T-helper 1 cell treated with Interleukin-12 subunit alpha and Interleukin-12 subunit beta and Interleukin-4 antibody, amounts not matched to agents 30 μg/mL and 1 μg/mL, for 36 hours (primary cell): ENCODE measurements around the gene LBX2.
"Not testable (repeated sequence)": the region's sequence is repeated elsewhere in the genome, so short reads cannot be mapped to it uniquely, and the experiment has no call there.

Experiments
- H3K27ac Mint-ChIP-seq: one replicate; pipeline ENCODE4 v1.8.0; 2021; ENCODE audit warnings: mild to moderate bottlenecking, mixed read lengths
- H3K27me3 Mint-ChIP-seq: one replicate; pipeline ENCODE4 v1.8.0; 2021; ENCODE audit warnings: low read depth, mixed read lengths
- H3K36me3 Mint-ChIP-seq: one replicate; pipeline ENCODE4 v1.8.0; 2021; ENCODE audit warnings: low read depth, mixed read lengths
- H3K4me1 Mint-ChIP-seq: one replicate; pipeline ENCODE4 v1.8.0; 2021; ENCODE audit warnings: low read depth, mixed read lengths
- H3K4me3 Mint-ChIP-seq: one replicate; pipeline ENCODE4 v1.8.0; 2021; ENCODE audit warnings: mild to moderate bottlenecking, moderate library complexity, mixed read lengths
- H3K9me3 Mint-ChIP-seq: one replicate; pipeline ENCODE4 v1.8.0; 2021; ENCODE audit warnings: mixed read lengths

Gene LBX2

DNA sequence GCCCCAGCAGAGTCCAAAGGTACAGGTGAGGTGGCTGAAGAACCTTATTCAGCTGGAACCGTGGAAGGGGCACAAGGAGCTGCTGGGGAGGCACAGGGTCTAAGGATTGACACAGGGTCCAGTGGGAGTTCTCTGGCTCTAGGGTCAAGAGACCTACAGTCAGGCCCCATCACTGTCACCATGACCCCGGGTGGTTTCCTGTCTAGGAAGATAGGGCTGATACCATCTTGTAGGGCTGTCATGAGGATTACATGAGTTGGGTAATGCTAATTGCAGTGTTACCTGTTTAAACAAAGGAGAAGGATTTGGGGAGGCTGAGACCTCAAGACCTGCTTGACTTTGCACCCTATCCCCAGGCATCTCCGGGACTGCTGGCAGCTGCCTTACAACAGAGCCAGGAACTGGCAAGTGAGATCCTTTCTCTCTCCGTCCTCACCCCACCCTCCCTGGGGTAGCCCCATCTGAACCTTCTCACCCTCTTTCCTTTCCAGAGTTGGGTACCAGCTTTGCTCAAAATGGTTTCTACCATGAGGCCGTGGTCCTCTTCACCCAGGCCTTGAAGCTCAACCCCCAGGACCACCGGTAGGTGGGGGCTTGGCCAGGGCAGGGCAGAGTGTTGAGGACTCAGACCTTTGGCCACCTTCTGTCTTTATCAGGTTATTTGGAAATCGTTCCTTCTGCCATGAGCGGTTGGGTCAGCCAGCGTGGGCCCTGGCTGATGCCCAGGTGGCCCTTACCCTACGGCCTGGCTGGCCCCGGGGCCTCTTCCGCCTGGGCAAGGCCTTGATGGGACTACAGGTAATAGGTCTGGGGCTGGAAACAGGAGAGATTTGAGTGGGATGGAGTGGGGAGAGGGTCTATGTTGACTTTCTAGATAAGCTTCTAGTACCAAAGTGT, 7.5 kb downstream of the LBX2 start:
- Mint-ChIP-seq H3K27me3 (no peaks in the 10 kb centered on the region), H3K4me3 (no peak overlapping the region), H3K36me3 (peaks cover 39% of the 10 kb centered on the region)

DNA sequence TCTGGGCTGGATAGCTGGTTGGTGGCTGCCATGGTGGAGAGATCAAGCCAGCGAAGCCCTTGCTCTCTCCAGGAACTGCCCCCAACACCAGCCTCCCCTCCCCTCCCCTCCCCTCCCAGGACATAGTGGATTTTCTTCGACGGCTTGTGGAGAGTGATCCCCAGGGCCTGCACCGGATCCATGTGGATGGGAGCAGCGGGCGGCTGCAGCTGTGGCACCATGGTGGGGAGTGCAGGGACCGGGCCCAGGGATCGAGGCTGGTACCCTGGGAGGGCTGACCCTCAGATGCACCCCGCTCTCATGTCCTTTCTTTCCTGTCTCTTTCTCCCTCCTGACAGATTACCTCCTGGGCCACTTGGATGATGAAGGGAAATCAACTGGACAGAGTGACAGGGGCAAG, 9.5 kb downstream of the LBX2 start:
- Mint-ChIP-seq H3K9me3 (no peaks in the 10 kb centered on the region), H3K4me1 (peaks cover 5% of the 10 kb centered on the region), H3K4me3 (no peak overlapping the region), H3K27ac (no peak overlapping the region), H3K36me3 (peaks cover 36% of the 10 kb centered on the region), H3K27me3 (no peaks in the 10 kb centered on the region)

More for the DNA sequence above, 7.5 kb downstream of the LBX2 start:
- Mint-ChIP-seq H3K27ac (no peak overlapping the region), H3K4me1 (peaks cover 5% of the 10 kb centered on the region), H3K9me3 (no peaks in the 10 kb centered on the region)

DNA sequence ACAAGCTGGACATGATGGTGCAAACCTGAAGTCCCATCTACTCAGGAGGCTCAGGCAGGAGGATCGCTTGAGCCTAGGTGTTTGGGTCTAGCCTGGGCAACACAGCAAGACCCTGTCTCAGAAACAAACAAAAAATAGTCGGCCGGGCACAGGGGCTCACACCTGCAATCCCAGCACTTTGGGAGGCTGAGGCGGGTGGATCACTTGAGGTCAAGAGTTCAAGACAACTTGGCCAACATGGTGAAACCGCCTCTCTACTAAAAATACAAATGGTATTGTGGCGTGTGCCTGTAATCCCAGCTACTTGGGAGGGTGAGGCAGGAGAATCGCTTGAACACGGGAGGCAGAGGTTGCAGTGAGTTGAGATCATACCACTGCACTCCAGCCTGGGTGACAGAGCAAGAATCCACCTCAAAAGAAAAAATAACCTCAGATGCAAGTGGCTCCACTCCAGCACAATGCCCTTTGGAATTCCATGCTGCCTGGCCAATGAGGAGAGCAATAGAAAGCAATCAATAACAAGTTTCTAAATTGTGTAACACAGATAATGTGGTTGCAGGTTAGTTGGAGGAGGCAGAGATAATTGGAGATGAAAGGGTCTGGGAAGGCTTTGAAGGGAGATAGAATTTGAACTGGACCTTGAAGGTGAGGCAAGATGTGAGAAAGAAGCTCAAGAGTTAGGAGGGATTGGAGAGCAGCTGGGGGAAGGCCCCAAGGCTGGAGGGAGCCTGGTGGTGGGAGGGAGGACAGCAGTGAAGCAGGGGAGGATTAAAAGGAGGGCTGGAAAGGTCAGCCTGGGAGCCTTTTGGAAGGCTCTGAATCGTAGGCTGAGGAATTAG, 10.5 kb downstream of the LBX2 start:
- Mint-ChIP-seq H3K36me3 (peaks cover 30% of the 10 kb centered on the region), H3K27ac (peak overlapping the region; percentile 49), H3K4me3 (no peak overlapping the region), H3K9me3 (no peaks in the 10 kb centered on the region), H3K4me1 (peaks cover 4% of the 10 kb centered on the region), H3K27me3 (no peaks in the 10 kb centered on the region)

DNA sequence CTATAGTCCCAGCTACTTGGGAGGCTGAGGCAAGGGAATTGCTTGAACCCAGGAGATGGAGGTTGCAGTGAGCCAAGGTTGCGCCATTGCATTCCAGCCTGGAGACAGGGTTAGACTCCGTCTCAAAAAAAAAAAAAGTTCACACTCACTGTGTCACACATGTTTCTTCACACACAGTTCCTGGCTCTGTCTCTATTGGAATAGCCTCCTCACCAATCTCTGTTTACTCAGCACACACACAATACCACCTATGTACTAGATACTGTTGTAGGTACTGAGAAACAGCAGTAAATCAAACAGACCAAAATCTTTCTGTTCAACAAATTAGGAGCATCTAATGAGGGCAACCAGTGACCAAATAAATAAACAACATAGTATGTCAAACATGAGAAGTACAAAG, 13.3 kb downstream of the LBX2 start:
- Mint-ChIP-seq H3K9me3 (no peaks in the 10 kb centered on the region), H3K27me3 (no peaks in the 10 kb centered on the region), H3K4me3 (no peak overlapping the region), H3K27ac (no peak overlapping the region), H3K36me3 (peaks cover 15% of the 10 kb centered on the region), H3K4me1 (peaks cover 13% of the 10 kb centered on the region)

DNA sequence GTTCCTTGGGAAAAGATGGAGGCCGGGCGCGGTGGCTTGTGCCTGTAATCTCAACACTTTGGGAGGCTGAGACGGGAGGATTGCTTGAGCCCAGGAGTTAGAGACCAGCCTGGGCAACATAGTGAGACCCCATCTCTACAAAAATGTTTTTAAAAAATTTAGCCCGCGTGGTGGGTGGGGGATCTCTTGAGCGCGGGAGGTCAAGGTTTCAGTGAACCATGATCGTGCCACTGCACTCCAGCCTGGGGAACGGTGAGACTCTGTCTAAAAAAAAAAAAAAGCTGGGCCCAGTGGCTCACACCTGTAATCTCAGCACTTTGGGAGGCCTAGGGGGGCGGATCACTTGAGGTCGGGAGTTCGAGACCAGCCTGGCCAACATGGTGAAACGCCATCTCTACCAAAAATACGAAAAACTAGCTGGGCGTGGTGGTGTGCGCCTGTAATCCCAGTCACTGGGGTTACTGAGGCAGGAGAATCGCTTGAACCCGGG, 15.7 kb downstream of the LBX2 start:
- Mint-ChIP-seq H3K36me3 (peaks cover 24% of the 10 kb centered on the region), H3K4me3 (peak overlapping the region; percentile 100), H3K4me1 (peaks cover 22% of the 10 kb centered on the region), H3K27ac (peak overlapping the region; percentile 100)
- not testable (repeated sequence) for H3K27me3 Mint-ChIP-seq, H3K9me3 Mint-ChIP-seq

DNA sequence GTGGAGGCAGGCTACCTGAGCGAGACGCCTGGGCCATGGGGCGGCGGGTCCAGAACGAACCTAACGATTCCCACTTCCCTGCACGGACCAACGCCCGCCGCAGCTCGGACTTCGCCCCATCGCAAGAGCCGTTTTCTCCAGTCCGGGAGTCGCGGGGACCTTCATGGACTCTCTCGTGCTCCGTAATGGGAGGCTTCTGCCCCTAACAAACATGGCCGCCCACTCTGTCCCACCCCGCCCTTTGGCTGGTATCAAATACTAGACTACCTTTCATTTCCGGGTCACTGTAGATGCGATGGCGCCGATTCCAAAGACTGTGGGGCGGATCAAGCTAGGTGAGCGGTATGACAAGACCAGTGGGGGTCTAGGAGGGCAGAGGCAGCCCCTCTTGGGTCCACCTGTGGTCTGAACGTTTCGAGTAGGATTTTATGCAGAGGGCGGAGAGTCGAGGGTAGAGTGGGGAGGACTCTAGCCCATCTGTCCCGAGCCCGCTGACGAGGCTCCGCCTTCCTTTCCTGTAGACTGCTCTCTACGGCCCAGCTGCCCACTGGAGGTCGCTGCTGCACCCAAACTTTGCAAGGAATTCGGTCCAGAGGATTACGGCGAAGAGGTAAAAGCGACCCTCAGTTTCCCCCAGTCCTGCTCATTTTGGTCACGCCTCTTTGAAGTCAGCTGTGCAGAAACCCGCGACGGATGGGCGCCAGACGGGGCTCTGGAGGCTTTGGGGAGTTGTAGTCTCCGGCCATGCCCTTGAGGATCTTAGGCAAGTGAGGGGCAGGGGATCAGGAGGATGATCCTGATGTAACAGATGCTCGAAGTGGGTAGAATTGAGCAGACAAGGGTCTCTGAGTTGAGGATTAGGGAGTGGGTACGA, 16.4 kb downstream of the LBX2 start, which contains the start of the genes CCDC142 and TTC31:
TSS of gene CCDC142 (minus strand) at position 198 of the 874 bp plus-strand sequence. CDS start at position 37, 161 bp downstream.
TSS of gene TTC31 (plus strand) at position 281 of the 874 bp plus-strand sequence. CDS start at position 296, 15 bp downstream.
- Mint-ChIP-seq H3K9me3 (no peaks in the 10 kb centered on the region), H3K36me3 (peaks cover 24% of the 10 kb centered on the region), H3K4me3 (peak within 1 kb of the TSS; percentile 100), H3K27me3 (no peaks in the 10 kb centered on the region), H3K27ac (peak within 1 kb of the TSS; percentile 100), H3K4me1 (peaks cover 22% of the 10 kb centered on the region)

DNA sequence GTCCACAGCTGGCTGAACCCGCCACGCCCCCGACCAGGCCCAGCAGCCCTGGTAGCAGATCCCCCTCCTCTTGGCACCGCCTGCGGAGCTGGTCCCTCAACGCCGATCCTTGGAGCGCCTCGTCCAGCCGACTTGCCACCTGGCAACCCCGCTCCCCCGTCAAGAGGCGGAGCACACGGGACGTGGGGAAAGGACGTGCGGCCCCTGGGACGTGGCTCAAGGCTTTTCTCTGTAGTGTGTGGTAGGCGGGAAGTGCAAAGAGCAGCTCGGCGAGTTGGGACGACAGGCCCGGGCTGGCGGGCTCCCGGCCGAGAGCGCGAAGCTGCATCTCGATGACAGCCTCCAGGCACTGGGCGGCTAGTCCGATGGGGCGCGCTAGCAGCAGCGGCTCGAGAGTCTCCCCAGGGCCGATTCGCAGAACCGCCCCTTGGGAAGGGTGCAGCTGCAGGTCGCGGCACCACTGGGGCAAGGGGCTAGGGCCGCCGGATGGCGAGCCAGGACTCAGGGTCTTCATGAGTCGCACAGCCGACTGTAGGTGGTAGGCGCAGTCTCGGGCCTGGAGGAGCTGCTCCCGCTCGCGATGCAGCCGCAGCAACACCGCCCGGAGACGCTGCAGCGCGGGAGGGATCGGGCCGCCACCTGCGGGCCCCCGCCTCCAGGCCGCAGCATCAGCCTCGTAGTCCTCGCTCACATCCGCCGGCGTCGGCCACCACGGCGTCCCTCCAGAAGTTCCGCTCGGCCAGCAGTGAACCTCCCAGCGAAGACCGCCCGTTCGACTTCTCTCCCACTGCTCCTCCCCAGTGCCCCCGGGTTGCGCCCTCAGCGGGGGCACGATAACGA, 17.2 kb downstream of the LBX2 start:
- H3K36me3 Mint-ChIP-seq = peaks cover 29% of the 10 kb centered on the region
- peak overlapping the region; percentile 100 for H3K4me3 Mint-ChIP-seq
- H3K9me3 Mint-ChIP-seq = no peaks in the 10 kb centered on the region

DNA sequence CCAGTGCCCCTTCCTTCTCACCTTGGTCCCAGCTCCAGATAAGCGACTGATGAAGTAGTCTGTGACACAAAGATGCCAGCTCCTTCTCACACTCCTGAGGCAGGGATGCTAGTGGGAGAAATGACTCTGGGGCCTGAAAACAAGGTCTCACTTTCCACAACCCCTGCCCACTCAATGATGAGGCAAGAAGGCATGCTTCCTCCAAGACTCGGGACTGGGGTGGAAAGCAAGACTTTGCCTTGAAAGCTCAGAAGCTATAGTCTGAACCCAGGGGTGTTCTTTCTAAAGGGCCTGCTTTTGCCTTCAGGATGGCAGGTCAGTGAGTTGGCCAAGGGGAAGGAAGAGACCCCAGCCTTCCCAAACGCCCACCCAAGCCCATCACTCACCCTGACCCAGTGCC, 18.0 kb downstream of the LBX2 start:
- H3K4me1 Mint-ChIP-seq = peaks cover 22% of the 10 kb centered on the region
- H3K4me3 Mint-ChIP-seq = peak overlapping the region; percentile 100
- H3K27ac Mint-ChIP-seq = no peak overlapping the region
- no peaks in the 10 kb centered on the region for H3K9me3 Mint-ChIP-seq
- no peaks in the 10 kb centered on the region for H3K27me3 Mint-ChIP-seq
- H3K36me3 Mint-ChIP-seq = peaks cover 29% of the 10 kb centered on the region

More for the DNA sequence above, 17.2 kb downstream of the LBX2 start:
- Mint-ChIP-seq H3K4me1 (peaks cover 22% of the 10 kb centered on the region), H3K27ac (peak overlapping the region; percentile 100), H3K27me3 (no peaks in the 10 kb centered on the region)

DNA sequence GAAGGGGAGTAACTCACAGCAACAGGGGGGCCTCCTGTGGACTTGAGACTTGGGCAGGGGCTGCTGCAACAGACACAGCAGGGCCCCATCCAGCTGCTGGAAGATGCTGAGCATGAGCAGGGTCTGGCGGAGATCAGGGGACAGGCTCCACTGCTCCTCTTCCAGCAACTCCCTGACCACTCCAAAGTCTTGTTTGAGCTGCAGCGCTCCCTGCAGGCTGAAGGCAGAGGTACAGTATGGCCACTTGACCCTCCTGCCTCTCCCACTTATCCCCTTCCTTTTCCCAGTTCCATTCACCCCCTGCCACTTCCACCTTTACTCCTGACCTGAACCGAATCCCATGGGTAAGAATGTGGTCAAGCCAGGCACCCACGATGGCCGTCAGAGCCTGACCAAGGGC, 24.5 kb downstream of the LBX2 start:
- H3K27me3 Mint-ChIP-seq = no peaks in the 10 kb centered on the region
- no peak overlapping the region for H3K4me3 Mint-ChIP-seq
- peak overlapping the region; percentile 34 for H3K27ac Mint-ChIP-seq
- peaks cover 34% of the 10 kb centered on the region for H3K36me3 Mint-ChIP-seq
- H3K4me1 Mint-ChIP-seq = peaks cover 25% of the 10 kb centered on the region
- H3K9me3 Mint-ChIP-seq = no peaks in the 10 kb centered on the region

DNA sequence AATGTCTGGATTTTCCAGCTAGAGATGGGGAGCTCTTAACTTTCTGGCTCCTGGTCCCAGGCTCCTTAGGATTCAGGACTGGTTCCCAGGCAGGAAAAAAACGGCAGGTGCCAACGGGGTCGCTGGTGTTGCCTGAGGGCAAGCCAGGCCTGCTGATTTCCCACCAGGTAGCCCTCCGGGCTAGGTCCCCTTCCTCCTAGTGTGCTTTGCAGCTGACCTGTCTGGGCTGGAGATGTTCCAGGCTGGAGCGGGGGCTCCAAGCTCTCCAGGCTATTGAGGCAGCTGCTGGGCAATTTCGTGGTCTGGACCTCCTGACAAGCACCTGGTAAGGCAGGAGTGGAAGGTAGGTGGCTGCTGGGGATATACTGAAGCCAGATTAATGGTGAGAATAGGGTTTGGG, 24.9 kb downstream of the LBX2 start:
- H3K4me1 Mint-ChIP-seq = peaks cover 27% of the 10 kb centered on the region
- H3K4me3 Mint-ChIP-seq = no peak overlapping the region
- H3K9me3 Mint-ChIP-seq = no peaks in the 10 kb centered on the region
- peak overlapping the region; percentile 17 for H3K27ac Mint-ChIP-seq
- peaks cover 33% of the 10 kb centered on the region for H3K36me3 Mint-ChIP-seq
- H3K27me3 Mint-ChIP-seq = no peaks in the 10 kb centered on the region

DNA sequence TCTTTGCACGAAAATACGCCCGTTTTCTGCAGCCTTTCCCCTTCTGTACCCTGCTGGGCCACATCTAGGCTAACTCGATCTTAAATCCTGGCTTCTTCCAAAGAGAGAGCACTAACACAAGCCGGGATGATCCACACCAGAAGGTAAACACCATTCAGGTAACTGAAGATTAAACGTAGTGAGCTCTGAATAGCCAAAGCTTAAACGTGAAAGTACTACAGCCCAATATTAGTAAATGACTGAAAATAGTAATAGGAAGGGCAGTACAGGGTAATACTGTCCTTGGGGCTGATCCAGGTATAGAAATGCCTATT, 26.5 kb downstream of the LBX2 start:
- Mint-ChIP-seq H3K27ac (peak overlapping the region; percentile 98), H3K9me3 (no peaks in the 10 kb centered on the region), H3K4me3 (peak overlapping the region; percentile 98), H3K4me1 (peaks cover 22% of the 10 kb centered on the region), H3K36me3 (peaks cover 28% of the 10 kb centered on the region), H3K27me3 (no peaks in the 10 kb centered on the region)

DNA sequence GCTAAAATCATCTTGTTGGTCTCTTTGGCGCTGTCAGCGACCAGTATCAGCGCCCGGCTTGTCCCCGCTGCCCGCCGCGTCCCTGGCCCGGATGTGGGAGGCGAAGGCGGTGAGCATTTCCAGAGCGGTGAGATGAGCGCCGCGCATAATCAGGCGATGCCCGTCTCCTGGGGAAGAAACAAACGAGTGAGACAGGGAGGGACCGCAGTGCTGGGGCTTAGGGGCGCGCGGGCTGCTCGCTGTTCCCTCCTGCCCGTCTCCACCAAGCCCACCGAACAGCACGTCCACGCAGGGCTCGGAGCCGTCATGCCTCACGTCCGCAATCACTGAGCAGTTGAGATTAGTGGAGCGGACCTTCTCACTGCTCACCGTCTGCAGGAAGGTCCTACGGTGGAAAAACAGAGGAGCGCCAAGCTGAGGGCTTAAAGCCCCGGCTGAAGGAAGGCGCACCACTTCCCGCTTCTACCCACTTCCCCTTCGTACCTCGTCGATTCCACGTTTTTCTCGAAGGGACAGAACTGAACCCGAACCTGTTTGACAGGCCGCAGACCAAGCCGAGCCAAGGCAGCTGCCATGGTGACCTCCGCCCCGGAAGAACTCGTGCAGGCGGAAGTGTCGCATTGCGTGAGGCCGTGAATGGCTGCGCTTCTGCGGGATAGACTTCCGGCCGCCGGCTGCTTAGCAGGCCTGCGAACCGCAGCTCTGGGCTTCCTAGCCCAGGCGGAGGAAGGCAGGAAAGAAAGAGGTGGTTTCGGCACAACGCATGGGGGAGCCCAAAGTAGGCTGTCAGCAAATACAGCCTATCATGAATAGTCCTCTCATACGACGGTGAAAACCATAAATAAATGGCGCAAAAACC, 27.1 kb downstream of the LBX2 start, which contains the start of gene MRPL53:
TSS of gene MRPL53 (minus strand) at position 595 of the 859 bp plus-strand sequence. CDS start at position 575, 20 bp downstream.
- Mint-ChIP-seq H3K4me1 (peaks cover 22% of the 10 kb centered on the region), H3K4me3 (peak within 1 kb of the TSS; percentile 98), H3K36me3 (peaks cover 25% of the 10 kb centered on the region), H3K27me3 (no peaks in the 10 kb centered on the region), H3K9me3 (no peaks in the 10 kb centered on the region), H3K27ac (peak within 1 kb of the TSS; percentile 98)
